H1 (cell line): Measurements from ENCODE around the gene INTS1. TPM values are rescaled to one million over a fixed set of nuclear protein-coding genes. Genes with fewer than 3 reads are reported as not detected.

Source experiments
- CTCF ChIA-PET: fragments of 300-600 bp; sonication (Branson Sonifier 250); formaldehyde crosslinking; loops from one replicate; lab custom pipeline; 2021; ENCODE audit not compliant: partially characterized antibody; lab: Charles Lee
- POLR2A ChIA-PET: fragments of 300-600 bp; sonication (Branson Sonifier 250); formaldehyde crosslinking; loops from one replicate; lab custom pipeline; 2021; ENCODE audit warnings: inconsistent platforms; ENCODE audit not compliant: partially characterized antibody; lab: Charles Lee
- DNase-seq, 2 experiments: peaks; one replicate each; pipeline versions ENCODE4 v3.0.0 to v3.0.0-alpha.2; 2010 to 2022; ENCODE audit warnings: low spot score in 2 of 2, low read depth in 1 of 2, mixed read lengths in 1 of 2
- FAIRE-seq: peaks from 2 replicates; lab custom pipeline; 2011; peaks lifted over from hg19 to GRCh38; lab: Jason Lieb, UNC
- H2AFZ ChIP-seq: 2 replicates; pipeline ENCODE4 v1.8.1; 2012; ENCODE audit warnings: low read length, inconsistent platforms
- H2AK5ac ChIP-seq: 2 replicates; pipeline ENCODE4 v1.6.1; 2013; ENCODE audit warnings: low read depth, low read length
- H2BK120ac ChIP-seq: replicated peaks from 2 replicates; pipeline ENCODE3; 2013; ENCODE audit warnings: low read depth, low read length, inconsistent platforms
- H2BK12ac ChIP-seq: 2 replicates; pipeline ENCODE4 v1.6.1; 2013; ENCODE audit warnings: low read depth, low read length
- H2BK15ac ChIP-seq: 2 replicates; pipeline ENCODE4 v1.6.1; 2013; ENCODE audit warnings: low read length
- H2BK20ac ChIP-seq: 2 replicates; pipeline ENCODE4 v1.6.1; 2013; ENCODE audit warnings: low read length
- H2BK5ac ChIP-seq: 2 replicates; pipeline ENCODE4 v1.6.1; 2013; ENCODE audit warnings: low read depth, low read length
- H3K14ac ChIP-seq: 2 replicates; pipeline ENCODE4 v1.6.1; 2013; ENCODE audit warnings: inconsistent platforms; ENCODE audit not compliant: insufficient read length
- H3K18ac ChIP-seq: 2 replicates; pipeline ENCODE4 v1.6.1; 2013; ENCODE audit warnings: low read length; ENCODE audit errors: extremely low read depth
- H3K23ac ChIP-seq: 2 replicates; pipeline ENCODE4 v1.6.1; 2013; ENCODE audit warnings: inconsistent platforms; ENCODE audit not compliant: insufficient read length
- H3K23me2 ChIP-seq: 2 replicates; pipeline ENCODE4 v1.6.1; 2013; ENCODE audit warnings: low read depth, low read length
- H3K27ac ChIP-seq: 2 replicates; pipeline ENCODE4 v1.6.1; 2011; ENCODE audit warnings: low read depth, low read length, inconsistent platforms
- H3K27me3 ChIP-seq, 4 experiments: replicated peaks in 1 of 4; 1 replicate in 1 of 4; 2 replicates in 3 of 4; pipeline versions ENCODE4 v1.6.1 to v1.8.1; 2011 to 2013; ENCODE audit warnings: low read length in 3 of 4, mild to moderate bottlenecking in 3 of 4, inconsistent platforms in 2 of 4, mixed read lengths in 2 of 4, moderate library complexity in 1 of 4; ENCODE audit not compliant: control insufficient read depth in 3 of 4, insufficient read depth in 3 of 4; ENCODE audit errors: extremely low read depth in 1 of 4
- H3K36me3 ChIP-seq, 4 experiments: 2 replicates each; pipeline versions ENCODE4 v1.6.1 to v1.8.1; 2011 to 2013; ENCODE audit warnings: mild to moderate bottlenecking in 4 of 4, low read length in 3 of 4, moderate library complexity in 2 of 4, control low read depth in 1 of 4, inconsistent platforms in 1 of 4; ENCODE audit not compliant: insufficient read depth in 4 of 4, control insufficient read depth in 2 of 4
- H3K4ac ChIP-seq: replicated peaks from 2 replicates; pipeline ENCODE3; 2013; ENCODE audit warnings: low read length, low read depth, mixed read lengths, inconsistent platforms; ENCODE audit not compliant: insufficient read length
- H3K4me1 ChIP-seq, 4 experiments: replicated peaks in 1 of 4; 1 replicate in 1 of 4; 2 replicates in 3 of 4; pipeline versions ENCODE4 v1.6.1 to v1.8.1; 2011 to 2013; ENCODE audit warnings: low read length in 3 of 4, inconsistent platforms in 2 of 4, mixed read lengths in 1 of 4; ENCODE audit not compliant: insufficient read depth in 4 of 4, control insufficient read depth in 3 of 4
- H3K4me2 ChIP-seq, 2 experiments: 2 replicates each; pipeline versions ENCODE4 v1.6.1 to v1.8.1; 2011 to 2013; ENCODE audit warnings: low read depth in 2 of 2, low read length in 2 of 2, control low read depth in 1 of 2, inconsistent platforms in 1 of 2, mild to moderate bottlenecking in 1 of 2; ENCODE audit not compliant: insufficient read depth in 1 of 2
- H3K4me3 ChIP-seq, 4 experiments: fragments of 200-600, 300-600 bp in 1 of 4; sonication (generic), shearing (Covaris generic), sonication (Bioruptor Twin) in 1 of 4; 2 replicates each; pipeline versions ENCODE4 v1.5.1 to v1.8.1; 2011 to 2016; ENCODE audit warnings: low read length in 4 of 4, low read depth in 3 of 4, control low read depth in 2 of 4, inconsistent platforms in 2 of 4, mild to moderate bottlenecking in 2 of 4, mixed read lengths in 1 of 4, moderate library complexity in 1 of 4; ENCODE audit not compliant: insufficient read depth in 2 of 4; ENCODE audit errors: extremely low read depth in 1 of 4
- H3K56ac ChIP-seq: replicated peaks from 2 replicates; pipeline ENCODE3; 2013; ENCODE audit warnings: low read depth, mild to moderate bottlenecking, mixed read lengths, low read length, inconsistent platforms; ENCODE audit not compliant: insufficient read length
- H3K79me1 ChIP-seq: 2 replicates; pipeline ENCODE4 v1.6.1; 2013; ENCODE audit warnings: low read depth, low read length, control low read depth
- H3K79me2 ChIP-seq, 2 experiments: 2 replicates each; pipeline versions ENCODE4 v1.6.1 to v1.8.1; 2012 to 2013; ENCODE audit warnings: low read length in 2 of 2, mild to moderate bottlenecking in 2 of 2, inconsistent platforms in 1 of 2; ENCODE audit not compliant: insufficient read depth in 2 of 2, control insufficient read depth in 1 of 2
- H3K9ac ChIP-seq, 4 experiments: replicated peaks in 1 of 4; 1 replicate in 1 of 4; 2 replicates in 3 of 4; pipeline versions ENCODE4 v1.6.1 to v1.8.1; 2011 to 2013; ENCODE audit warnings: low read depth in 3 of 4, low read length in 3 of 4, control low read depth in 2 of 4, mild to moderate bottlenecking in 2 of 4, moderate library complexity in 2 of 4, inconsistent platforms in 1 of 4; ENCODE audit errors: extremely low read depth in 1 of 4
- H3K9me3 ChIP-seq, 2 experiments: 2 replicates each; pipeline versions ENCODE4 v1.6.1 to v1.8.1; 2012 to 2013; ENCODE audit warnings: mild to moderate bottlenecking in 2 of 2, moderate library complexity in 2 of 2, control low read depth in 1 of 2, inconsistent platforms in 1 of 2, low read depth in 1 of 2, low read length in 1 of 2, mixed read lengths in 1 of 2; ENCODE audit not compliant: insufficient read depth in 2 of 2
- H4K20me1 ChIP-seq, 2 experiments: replicated peaks in 1 of 2; 2 replicates each; pipeline versions ENCODE3 to v1.8.1; 2011 to 2013; ENCODE audit warnings: inconsistent platforms in 2 of 2, low read length in 2 of 2, mild to moderate bottlenecking in 1 of 2; ENCODE audit not compliant: insufficient read depth in 2 of 2, control insufficient read depth in 1 of 2
- H4K5ac ChIP-seq: 2 replicates; pipeline ENCODE4 v1.6.1; 2013; ENCODE audit warnings: low read length, low read depth, mixed read lengths, inconsistent platforms; ENCODE audit not compliant: insufficient read length
- H4K8ac ChIP-seq: 2 replicates; pipeline ENCODE4 v1.8.0; 2013; ENCODE audit warnings: mild to moderate bottlenecking, moderate library complexity, low read length, inconsistent platforms; ENCODE audit not compliant: insufficient read depth; ENCODE audit errors: extremely low read depth
- H4K91ac ChIP-seq: replicated peaks from 2 replicates; pipeline ENCODE3; 2013; ENCODE audit warnings: low read length, mixed read lengths, inconsistent platforms; ENCODE audit not compliant: insufficient read length
- GTF2F1 ChIP-seq: IDR thresholded peaks from 2 replicates; pipeline ENCODE4 v1.6.1; 2012; ENCODE audit warnings: low read depth, low read length, improper control_type of control experiment, borderline replicate concordance
- JUND ChIP-seq: IDR thresholded peaks from 2 replicates; pipeline ENCODE4 v1.6.1; 2011; ENCODE audit warnings: mild to moderate bottlenecking, improper control_type of control experiment, low read length
- KDM4A ChIP-seq: IDR thresholded peaks from one replicate; pipeline ENCODE4 v1.7.1; 2012; ENCODE audit warnings: low read depth, mild to moderate bottlenecking, moderate library complexity, low read length, inconsistent platforms; ENCODE audit not compliant: severe bottlenecking
- NRF1 ChIP-seq: IDR thresholded peaks from 2 replicates; pipeline ENCODE4 v1.6.1; 2011; ENCODE audit warnings: mild to moderate bottlenecking, low read depth, low read length, improper control_type of control experiment
- WGBS, 2 experiments: shearing (Covaris generic) in 1 of 2; methylation state at CpG; one replicate each; pipeline versions ENCODE4 v1.1.6 to v1.1.7; 2013 to 2015; ENCODE audit warnings: low lambda C conversion rate in 2 of 2, mixed read lengths in 2 of 2, inconsistent platforms in 1 of 2, low coverage in 1 of 2, missing lambda C conversion rate in 1 of 2; ENCODE audit not compliant: insufficient replicate concordance in 2 of 2, insufficient coverage in 1 of 2, insufficient read length in 1 of 2; ENCODE audit errors: extremely low coverage in 1 of 2, missing lambda C conversion rate in 1 of 2; 5-methylcytosine and 5-hydroxymethylcytosine counted together
- polyA plus RNA-seq, 7 experiments: library from polyadenylated mRNA; depleted of rRNA in 3 of 7; stranded (reverse) in 5 of 7; unstranded in 2 of 7; fragments of >200 nt in 5 of 7; fragments of 200-250 nt in 2 of 7; gene quantifications; 1 replicate in 5 of 7; 2 replicates in 1 of 7; 4 replicates in 1 of 7; pipeline versions ENCODE4 v1.2.1 to v1.2.3, GENCODE V29; 2011 to 2013; ENCODE audit warnings: missing spikeins in 2 of 7, mixed read lengths in 2 of 7
- total RNA-seq: library from RNA; stranded (reverse); fragmentation: NEBNext Ultra II Directional; extraction: Animal tissue kit (Norgen Biotek cat#: 25700); gene quantifications from 2 replicates; pipeline ENCODE4 v1.2.1, GENCODE V29; 2021

INTS1 gene
- total and polyA plus RNA-seq, 2 of the 8 experiments (the other 6 are each of a cell fraction or from before 2014, with no cell fraction given) = 76.9 to 104 TPM

- Histone ChIP-seq H3K27ac (no peak overlapping the region), H4K20me1 (peaks cover 10 to 11% of the 10 kb centered on the region in 2 experiments), H3K79me1 (peaks cover 3% of the 10 kb centered on the region; the same call in 1 of the 2 replicates), H3K9ac (no peak overlapping the region), H2BK20ac (no peak overlapping the region), H3K14ac (no peak overlapping the region), H2BK15ac (no peak overlapping the region), H3K56ac (no peak overlapping the region), H3K4me3 (no peak overlapping the region), H3K18ac (no peak overlapping the region), H3K4me2 (no peak overlapping the region), H3K27me3 (no peaks in the 10 kb centered on the region), H2BK12ac (no peak overlapping the region), H3K4ac (no peak overlapping the region), H3K23ac (no peak overlapping the region), H3K23me2 (no peaks in the 10 kb centered on the region), H4K91ac (no peak overlapping the region), H4K5ac (no peak overlapping the region), H2AK5ac (no peak overlapping the region), H3K4me1 (no peaks in the 10 kb centered on the region), H3K36me3 (peaks cover 8 to 79% (median 43%) of the 10 kb centered on the region in 4 experiments; a peak in 6 of 8 replicates), H4K8ac (no peak overlapping the region), H3K9me3 (no peaks in the 10 kb centered on the region), H3K79me2 (peaks cover 0 to 5% of the 10 kb centered on the region in 2 experiments; a peak in 1 of 4 replicates), H2BK120ac (no peak overlapping the region), H2BK5ac (no peak overlapping the region), H2AFZ (no peak overlapping the region)
- FAIRE-seq = no peak
- DNase-seq = no peak
- no peak for TF ChIP-seq GTF2F1
- TF ChIP-seq NRF1 = no peak
- no peak for TF ChIP-seq KDM4A
- TF ChIP-seq JUND = no peak
- ChIA-PET CTCF (interaction anchor here (2.3 kb wide), 1 partner anchor 22 kb away, joined by 8 read pairs; no protein-coding TSS in a partner anchor), POLR2A (interaction anchor here (1.3 to 1.4 kb wide), 2 partner anchors 17 to 25 kb away, joined by 3 to 4 read pairs; no protein-coding TSS in a partner anchor)
- WGBS, 2 experiments = 93% methylated on average over 29 of the region's 33 CpGs; no CpG with 5 or more reads in 1 of the 2 experiments
These were observed 7.5 kb downstream of the INTS1 start for GRCh38 chr7:1496531-1497292.
